GM23338 (cell line): ENCODE data around the gene SCN3B. TPM values are rescaled to one million over a fixed set of nuclear protein-coding genes. Genes with fewer than 3 reads are reported as not detected.
A peak's percentile ranks its signal among the peaks of the same experiment; 100 is the strongest.

Experiments used
- ATAC-seq: fragments of 200-7000 bp; cut with Tn5 transposase; 3 replicates; pipeline ENCODE4 v1.9.1; 2020
- DNase-seq: peaks from one replicate; pipeline ENCODE4 v3.0.0-alpha.2; 2015; ENCODE audit warnings: low spot score
- H2AFZ ChIP-seq: fragments of 200-600 bp; sonication (generic); 2 replicates; pipeline ENCODE4 v1.8.0; 2016; ENCODE audit warnings: antibody characterized with exemption, mild to moderate bottlenecking, moderate library complexity
- H3F3A ChIP-seq: fragments of 200-600 bp; sonication (generic); replicated peaks from 2 replicates; pipeline ENCODE4 v1.8.0; 2017; ENCODE audit warnings: antibody characterized with exemption, mixed run types, low read depth
- H3K27ac ChIP-seq: fragments of 200-600 bp; sonication (generic); 2 replicates; pipeline ENCODE4 v1.6.1; 2016; ENCODE audit warnings: low read depth
- H3K27me3 ChIP-seq: fragments of 200-600 bp; sonication (generic); 2 replicates; pipeline ENCODE4 v1.8.0; 2016; ENCODE audit warnings: mild to moderate bottlenecking, mixed run types, moderate library complexity; ENCODE audit not compliant: insufficient read depth
- H3K36me3 ChIP-seq: fragments of 200-600 bp; sonication (generic); 2 replicates; pipeline ENCODE4 v1.8.0; 2016; ENCODE audit warnings: mild to moderate bottlenecking; ENCODE audit not compliant: insufficient read depth
- H3K4me1 ChIP-seq: fragments of 200-600 bp; sonication (generic); 2 replicates; pipeline ENCODE4 v1.8.0; 2016; ENCODE audit warnings: mild to moderate bottlenecking, moderate library complexity; ENCODE audit not compliant: insufficient read depth
- H3K4me2 ChIP-seq: fragments of 200-600 bp; sonication (generic); 2 replicates; pipeline ENCODE4 v1.7.1; 2017; ENCODE audit warnings: mixed run types
- H3K4me3 ChIP-seq: fragments of 200-600 bp; sonication (generic); 2 replicates; pipeline ENCODE4 v1.6.1; 2016; ENCODE audit warnings: mixed run types
- H3K79me2 ChIP-seq: fragments of 200-600 bp; sonication (generic); replicated peaks from 2 replicates; pipeline ENCODE4 v1.8.0; 2017; ENCODE audit warnings: mild to moderate bottlenecking; ENCODE audit not compliant: insufficient read depth
- H3K9me2 ChIP-seq: fragments of 200-600 bp; sonication (generic); 2 replicates; pipeline ENCODE4 v1.8.0; 2017; ENCODE audit not compliant: insufficient read depth
- H4K20me1 ChIP-seq: fragments of 200-600 bp; sonication (generic); replicated peaks from 2 replicates; pipeline ENCODE4 v1.8.0; 2017; ENCODE audit warnings: mild to moderate bottlenecking; ENCODE audit not compliant: insufficient read depth
- H3K27ac Mint-ChIP-seq: 2 replicates; pipeline ENCODE4 v1.8.0; 2020; ENCODE audit warnings: inconsistent platforms, mild to moderate bottlenecking, moderate library complexity, mixed read lengths
- H3K27me3 Mint-ChIP-seq: 3 replicates; pipeline ENCODE4 v1.8.0; 2022; ENCODE audit warnings: low read depth, mild to moderate bottlenecking, moderate library complexity, mixed read lengths, inconsistent platforms; ENCODE audit not compliant: insufficient read depth, poor library complexity
- H3K36me3 Mint-ChIP-seq: 3 replicates; pipeline ENCODE4 v1.8.0; 2021; ENCODE audit warnings: low read depth, mild to moderate bottlenecking, inconsistent platforms, moderate library complexity, mixed read lengths
- H3K4me1 Mint-ChIP-seq: 3 replicates; pipeline ENCODE4 v1.8.0; 2020; ENCODE audit warnings: mild to moderate bottlenecking, inconsistent platforms, mixed read lengths
- H3K4me3 Mint-ChIP-seq: 3 replicates; pipeline ENCODE4 v1.8.0; 2021; ENCODE audit warnings: moderate library complexity, mild to moderate bottlenecking, inconsistent platforms, mixed read lengths
- H3K9me3 Mint-ChIP-seq: 3 replicates; pipeline ENCODE4 v1.8.0; 2020; ENCODE audit warnings: moderate library complexity, mild to moderate bottlenecking, inconsistent platforms, mixed read lengths
- EZH2phosphoT487 ChIP-seq: fragments of 200-600 bp; sonication (generic); IDR thresholded peaks from one replicate; pipeline ENCODE4 v1.8.1; 2018; ENCODE audit warnings: antibody characterized with exemption; ENCODE audit not compliant: unreplicated experiment
- JUNB ChIP-seq: IDR thresholded peaks from one replicate; pipeline ENCODE4 v1.6.1; 2016; ENCODE audit warnings: antibody characterized with exemption; ENCODE audit not compliant: unreplicated experiment
- NANOG ChIP-seq: IDR thresholded peaks from 2 replicates; pipeline ENCODE4 v1.6.1; 2016; ENCODE audit warnings: antibody characterized with exemption, borderline replicate concordance
- POLR2AphosphoS5 ChIP-seq: IDR thresholded peaks from 2 replicates; pipeline ENCODE4 v1.6.1; 2016; ENCODE audit warnings: antibody characterized with exemption, low read depth
- STAT1 ChIP-seq: IDR thresholded peaks from one replicate; pipeline ENCODE4 v1.6.1; 2016; ENCODE audit warnings: antibody characterized with exemption; ENCODE audit not compliant: unreplicated experiment
- ZNF114 ChIP-seq: fragments of 250-450 bp; sonication (Bioruptor Pico); IDR thresholded peaks from 2 replicates; pipeline ENCODE4 v1.5.0; 2020; ENCODE audit warnings: mild to moderate bottlenecking, moderate library complexity
- ZNF331 ChIP-seq: fragments of 250-450 bp; sonication (Bioruptor Pico); IDR thresholded peaks from 2 replicates; pipeline ENCODE4 v1.5.0; 2020; ENCODE audit warnings: low read depth, mild to moderate bottlenecking, moderate library complexity
- polyA plus RNA-seq: library from polyadenylated mRNA; unstranded; fragments of >200 nt; fragmentation: Nextera tagmentation; extraction: Ambion mirVana; gene quantifications from 2 replicates; pipeline ENCODE4 v1.2.1, GENCODE V29; 2016
- total RNA-seq: library from RNA; depleted of rRNA; stranded (reverse); fragments of >200 nt; shearing (Covaris generic); gene quantifications from 2 replicates; pipeline ENCODE4 v1.2.3, GENCODE V29; 2014
- TF ChIP-seq, protein P1 (sequence below): IDR thresholded peaks from one replicate; pipeline ENCODE4 v1.6.1; 2018; ENCODE audit warnings: antibody characterized with exemption; ENCODE audit not compliant: unreplicated experiment
- TF ChIP-seq, protein P2 (sequence below): IDR thresholded peaks from 2 replicates; pipeline ENCODE4 v1.6.1; 2016; ENCODE audit warnings: antibody characterized with exemption

SCN3B gene
- total and polyA plus RNA-seq, 2 experiments from 2014 or later, result 0.74 to 1.7 TPM

DNA sequence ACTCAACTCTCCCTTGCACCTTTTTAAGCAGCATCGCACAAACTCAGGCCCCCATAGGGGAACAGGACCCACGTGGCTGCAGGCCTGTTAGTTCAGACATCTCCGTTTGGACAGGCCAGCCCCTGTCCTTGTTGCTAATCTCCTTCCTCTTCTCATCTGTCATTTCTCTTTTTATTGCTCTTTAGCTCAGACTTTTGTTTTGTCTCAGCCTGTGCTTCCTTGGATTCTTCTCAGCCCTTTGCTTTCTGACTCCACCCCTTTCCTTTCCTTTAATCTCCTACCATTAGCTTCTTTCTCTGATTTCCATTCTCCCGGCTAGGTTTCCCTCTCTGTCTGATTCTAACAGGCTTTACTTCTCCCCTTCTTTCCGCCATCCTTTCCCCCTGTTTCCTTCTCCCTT is 68.7 kb downstream of the SCN3B start:
- 0 out of 2 replicates have a peak overlapping the region, but pooled peaks have one; percentile 0 for H3K27ac Mint-ChIP-seq
- TF ChIP-seq ZNF114 (CRISPR knock-in tag) (no peak), NANOG (no peak), JUNB (no peak), EZH2phosphoT487 (no peak)
- TF ChIP-seq, protein P1, sequence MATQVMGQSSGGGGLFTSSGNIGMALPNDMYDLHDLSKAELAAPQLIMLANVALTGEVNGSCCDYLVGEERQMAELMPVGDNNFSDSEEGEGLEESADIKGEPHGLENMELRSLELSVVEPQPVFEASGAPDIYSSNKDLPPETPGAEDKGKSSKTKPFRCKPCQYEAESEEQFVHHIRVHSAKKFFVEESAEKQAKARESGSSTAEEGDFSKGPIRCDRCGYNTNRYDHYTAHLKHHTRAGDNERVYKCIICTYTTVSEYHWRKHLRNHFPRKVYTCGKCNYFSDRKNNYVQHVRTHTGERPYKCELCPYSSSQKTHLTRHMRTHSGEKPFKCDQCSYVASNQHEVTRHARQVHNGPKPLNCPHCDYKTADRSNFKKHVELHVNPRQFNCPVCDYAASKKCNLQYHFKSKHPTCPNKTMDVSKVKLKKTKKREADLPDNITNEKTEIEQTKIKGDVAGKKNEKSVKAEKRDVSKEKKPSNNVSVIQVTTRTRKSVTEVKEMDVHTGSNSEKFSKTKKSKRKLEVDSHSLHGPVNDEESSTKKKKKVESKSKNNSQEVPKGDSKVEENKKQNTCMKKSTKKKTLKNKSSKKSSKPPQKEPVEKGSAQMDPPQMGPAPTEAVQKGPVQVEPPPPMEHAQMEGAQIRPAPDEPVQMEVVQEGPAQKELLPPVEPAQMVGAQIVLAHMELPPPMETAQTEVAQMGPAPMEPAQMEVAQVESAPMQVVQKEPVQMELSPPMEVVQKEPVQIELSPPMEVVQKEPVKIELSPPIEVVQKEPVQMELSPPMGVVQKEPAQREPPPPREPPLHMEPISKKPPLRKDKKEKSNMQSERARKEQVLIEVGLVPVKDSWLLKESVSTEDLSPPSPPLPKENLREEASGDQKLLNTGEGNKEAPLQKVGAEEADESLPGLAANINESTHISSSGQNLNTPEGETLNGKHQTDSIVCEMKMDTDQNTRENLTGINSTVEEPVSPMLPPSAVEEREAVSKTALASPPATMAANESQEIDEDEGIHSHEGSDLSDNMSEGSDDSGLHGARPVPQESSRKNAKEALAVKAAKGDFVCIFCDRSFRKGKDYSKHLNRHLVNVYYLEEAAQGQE, result no peak
- Histone ChIP-seq H3K9me2 (no peaks in the 10 kb centered on the region), H3K36me3 (no peaks in the 10 kb centered on the region), H4K20me1 (no peaks in the 10 kb centered on the region), H3K4me2 (no peak overlapping the region), H3K4me3 (no peak overlapping the region), H3K27me3 (no peaks in the 10 kb centered on the region), H3K79me2 (no peaks in the 10 kb centered on the region; the same call in 1 of the 2 replicates), H3K4me1 (peaks cover 9% of the 10 kb centered on the region), H3F3A (no peaks in the 10 kb centered on the region; the same call in 1 of the 2 replicates), H3K27ac (no peak overlapping the region), H2AFZ (no peak overlapping the region)
- H3K4me1 Mint-ChIP-seq, result peaks cover 31% of the 10 kb centered on the region
- peaks cover 10% of the 10 kb centered on the region for H3K27me3 Mint-ChIP-seq
- H3K4me3 Mint-ChIP-seq, result no peak overlapping the region
- ATAC-seq (no peak), DNase-seq (no peak)
- H3K9me3 Mint-ChIP-seq, result peaks cover 3% of the 10 kb centered on the region; the same call in 1 of the 3 replicates
- H3K36me3 Mint-ChIP-seq, result peaks cover 5% of the 10 kb centered on the region; the same call in 1 of the 3 replicates

DNA sequence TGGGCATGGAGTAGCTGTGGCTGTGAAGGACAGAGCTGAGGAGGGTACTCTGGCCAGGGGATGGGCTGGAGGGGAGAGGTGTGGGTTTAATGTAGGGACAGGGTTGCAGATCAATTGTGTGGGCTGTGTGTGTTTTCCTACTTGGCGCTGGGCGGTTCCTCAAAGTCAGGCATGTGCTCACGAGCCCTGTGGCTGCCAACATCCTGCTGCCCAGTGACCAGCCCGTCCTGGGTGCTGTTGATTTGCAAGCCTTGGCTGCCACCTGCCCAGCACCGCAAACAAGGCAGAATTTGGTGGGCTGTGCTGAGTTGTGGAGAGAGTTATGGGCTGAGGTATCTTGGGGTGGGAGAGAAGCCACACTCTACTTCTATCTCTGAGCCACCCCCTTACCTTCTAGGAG is 69.2 kb downstream of the SCN3B start:
- ATAC-seq (no peak), DNase-seq (no peak)
- Histone ChIP-seq H3K9me2 (0 out of 2 replicates have a peak, but pooled peaks cover 2% of the 10 kb centered on the region), H2AFZ (no peak overlapping the region), H3K27me3 (no peaks in the 10 kb centered on the region), H3K4me1 (peaks cover 10% of the 10 kb centered on the region), H3K4me3 (no peak overlapping the region), H3F3A (no peaks in the 10 kb centered on the region; the same call in 1 of the 2 replicates), H3K79me2 (no peaks in the 10 kb centered on the region; the same call in 1 of the 2 replicates), H4K20me1 (no peaks in the 10 kb centered on the region), H3K27ac (no peak overlapping the region), H3K4me2 (no peak overlapping the region), H3K36me3 (no peaks in the 10 kb centered on the region)
- Mint-ChIP-seq H3K4me1 (peaks cover 31% of the 10 kb centered on the region), H3K27ac (no peak overlapping the region), H3K27me3 (peaks cover 11% of the 10 kb centered on the region), H3K9me3 (peaks cover 3% of the 10 kb centered on the region; the same call in 1 of the 3 replicates), H3K4me3 (no peak overlapping the region), H3K36me3 (peaks cover 5% of the 10 kb centered on the region; the same call in 1 of the 3 replicates)
- TF ChIP-seq ZNF114 (CRISPR knock-in tag), result no peak
- TF ChIP-seq ZNF331, result no peak
- TF ChIP-seq, protein P2, sequence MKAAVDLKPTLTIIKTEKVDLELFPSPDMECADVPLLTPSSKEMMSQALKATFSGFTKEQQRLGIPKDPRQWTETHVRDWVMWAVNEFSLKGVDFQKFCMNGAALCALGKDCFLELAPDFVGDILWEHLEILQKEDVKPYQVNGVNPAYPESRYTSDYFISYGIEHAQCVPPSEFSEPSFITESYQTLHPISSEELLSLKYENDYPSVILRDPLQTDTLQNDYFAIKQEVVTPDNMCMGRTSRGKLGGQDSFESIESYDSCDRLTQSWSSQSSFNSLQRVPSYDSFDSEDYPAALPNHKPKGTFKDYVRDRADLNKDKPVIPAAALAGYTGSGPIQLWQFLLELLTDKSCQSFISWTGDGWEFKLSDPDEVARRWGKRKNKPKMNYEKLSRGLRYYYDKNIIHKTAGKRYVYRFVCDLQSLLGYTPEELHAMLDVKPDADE, result no peak
- TF ChIP-seq STAT1, result no peak
- no peak for TF ChIP-seq POLR2AphosphoS5
